ENCODE measurements around the gene GPR31. TPM values are rescaled to one million over a fixed set of nuclear protein-coding genes. Genes with fewer than 3 reads are reported as not detected.

Gene GPR31
- total and polyA plus RNA-seq, 8 donors = 0.18 TPM; not detected in 7

- Histone ChIP-seq H3K4me3 (peak overlapping the region in 3 of 4 donors; percentile 1 to 11 (median 6)), H3K4me1 (peaks cover 0 to 12% (median 8%) of the 10 kb centered on the region in 4 donors), H3K9me3 (no peaks in the 10 kb centered on the region), H3K36me3 (no peaks in the 10 kb centered on the region), H3K27me3 (peaks cover 0 to 20% (median 0%) of the 10 kb centered on the region in 3 donors), H3K27ac (peak overlapping the region in 1 of 5 donors; percentile 60)
- intact Hi-C loops (cut with DNase I; ENCODE audit: low total_unique reads) = no loop called here
- DNase-seq = peak in 1 of 2 donors; percentile 79
- 44 to 58% (median 54%) methylated on average over 25 of the region's 25 CpGs for WGBS, 5 donors
- no peak for TF ChIP-seq EP300 (IDR thresholded peaks at IDR 0.05)
- no peak for TF ChIP-seq CTCF (IDR thresholded peaks at IDR 0.05)
- no peak for TF ChIP-seq POLR2A (IDR thresholded peaks at IDR 0.05)
- TF ChIP-seq POLR2AphosphoS5 (IDR thresholded peaks at IDR 0.05) = no peak
Measured at GRCh38 chr6:167116109-167116837, 41.5 kb downstream of the GPR31 start.

GRCh38 chr6:167115054-167115453 is 42.7 kb downstream of the GPR31 start:
- Histone ChIP-seq H3K4me1 (peaks cover 0 to 12% (median 8%) of the 10 kb centered on the region in 4 donors), H3K27ac (peak overlapping the region in 1 of 5 donors; percentile 24), H3K9me3 (no peaks in the 10 kb centered on the region), H3K27me3 (peaks cover 0 to 15% (median 0%) of the 10 kb centered on the region in 3 donors), H3K36me3 (no peaks in the 10 kb centered on the region), H3K4me3 (no peak overlapping the region)
- no peak for DNase-seq
- TF ChIP-seq EP300 (IDR thresholded peaks at IDR 0.05) (no peak), POLR2A (IDR thresholded peaks at IDR 0.05) (no peak), POLR2AphosphoS5 (IDR thresholded peaks at IDR 0.05) (no peak), CTCF (IDR thresholded peaks at IDR 0.05) (no peak)
- intact Hi-C loops (cut with DNase I; ENCODE audit: low total_unique reads) = no loop called here
- WGBS, 5 donors = 79 to 87% (median 86%) methylated on average over 10 of the region's 10 CpGs

GRCh38 chr6:167113935-167114910 is 43.6 kb downstream of the GPR31 start:
- Histone ChIP-seq H3K9me3 (no peaks in the 10 kb centered on the region), H3K4me1 (peaks cover 0 to 12% (median 8%) of the 10 kb centered on the region in 4 donors), H3K27me3 (peaks cover 0 to 15% (median 0%) of the 10 kb centered on the region in 3 donors), H3K36me3 (no peaks in the 10 kb centered on the region), H3K4me3 (no peak overlapping the region), H3K27ac (peak overlapping the region in 1 of 5 donors; percentile 24)
- 77 to 83% (median 82%) methylated on average over 21 to 25 of the region's 25 CpGs for WGBS, 5 donors
- no peak for DNase-seq
- intact Hi-C loops (cut with DNase I; ENCODE audit: low total_unique reads) = no loop called here
- TF ChIP-seq POLR2AphosphoS5 (IDR thresholded peaks at IDR 0.05) = no peak
- no peak for TF ChIP-seq CTCF (IDR thresholded peaks at IDR 0.05)
- no peak for TF ChIP-seq EP300 (IDR thresholded peaks at IDR 0.05)
- TF ChIP-seq POLR2A (IDR thresholded peaks at IDR 0.05) = no peak

GRCh38 chr6:167113047-167113754 is 44.6 kb downstream of the GPR31 start:
- Histone ChIP-seq H3K4me3 (no peak overlapping the region), H3K4me1 (peaks cover 0 to 12% (median 8%) of the 10 kb centered on the region in 4 donors), H3K27me3 (peaks cover 0 to 15% (median 0%) of the 10 kb centered on the region in 3 donors), H3K36me3 (no peaks in the 10 kb centered on the region), H3K9me3 (no peaks in the 10 kb centered on the region), H3K27ac (peak overlapping the region in 1 of 5 donors; percentile 24)
- intact Hi-C loops (cut with DNase I; ENCODE audit: low total_unique reads) = no loop called here
- no peak for DNase-seq
- TF ChIP-seq EP300 (IDR thresholded peaks at IDR 0.05) (no peak), POLR2AphosphoS5 (IDR thresholded peaks at IDR 0.05) (no peak), CTCF (IDR thresholded peaks at IDR 0.05) (no peak), POLR2A (IDR thresholded peaks at IDR 0.05) (no peak)
- 54 to 74% (median 62%) methylated on average over 8 of the region's 8 CpGs for WGBS, 5 donors
